GM10266 (cell line): Measurements from ENCODE around the gene PRDX3.

ENCODE experiments used
- DNase-seq: peaks from one replicate; pipeline ENCODE4 v3.0.0; 2012; ENCODE audit errors: extremely low spot score
- TF ChIP-seq, protein P1 (sequence below): IDR thresholded peaks from 2 replicates; pipeline ENCODE4 v1.5.1; 2012; ENCODE audit warnings: mild to moderate bottlenecking, low read depth; ENCODE audit not compliant: control insufficient read depth, insufficient read depth; ENCODE audit errors: missing control alignments

The PRDX3 gene

DNA sequence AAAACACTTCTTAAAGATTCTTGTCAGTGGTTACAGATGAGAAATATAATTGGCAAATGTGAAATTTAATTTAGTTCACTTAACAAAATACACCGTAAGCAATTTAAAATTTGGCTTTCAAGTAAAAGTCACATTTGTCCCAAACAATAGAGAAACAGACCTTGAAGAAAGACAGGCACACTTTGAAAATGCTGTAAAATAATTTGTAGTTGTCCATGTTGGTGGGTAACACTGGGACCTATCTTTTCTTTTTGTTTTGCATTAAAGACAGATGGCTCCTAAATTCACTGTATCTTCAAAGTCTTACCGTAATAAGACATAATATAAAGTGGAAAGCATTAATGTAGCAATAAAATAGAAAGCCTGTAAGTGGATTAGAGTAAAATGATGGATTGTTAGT lies 32.0 kb upstream of the PRDX3 start:
- TF ChIP-seq, protein P1, sequence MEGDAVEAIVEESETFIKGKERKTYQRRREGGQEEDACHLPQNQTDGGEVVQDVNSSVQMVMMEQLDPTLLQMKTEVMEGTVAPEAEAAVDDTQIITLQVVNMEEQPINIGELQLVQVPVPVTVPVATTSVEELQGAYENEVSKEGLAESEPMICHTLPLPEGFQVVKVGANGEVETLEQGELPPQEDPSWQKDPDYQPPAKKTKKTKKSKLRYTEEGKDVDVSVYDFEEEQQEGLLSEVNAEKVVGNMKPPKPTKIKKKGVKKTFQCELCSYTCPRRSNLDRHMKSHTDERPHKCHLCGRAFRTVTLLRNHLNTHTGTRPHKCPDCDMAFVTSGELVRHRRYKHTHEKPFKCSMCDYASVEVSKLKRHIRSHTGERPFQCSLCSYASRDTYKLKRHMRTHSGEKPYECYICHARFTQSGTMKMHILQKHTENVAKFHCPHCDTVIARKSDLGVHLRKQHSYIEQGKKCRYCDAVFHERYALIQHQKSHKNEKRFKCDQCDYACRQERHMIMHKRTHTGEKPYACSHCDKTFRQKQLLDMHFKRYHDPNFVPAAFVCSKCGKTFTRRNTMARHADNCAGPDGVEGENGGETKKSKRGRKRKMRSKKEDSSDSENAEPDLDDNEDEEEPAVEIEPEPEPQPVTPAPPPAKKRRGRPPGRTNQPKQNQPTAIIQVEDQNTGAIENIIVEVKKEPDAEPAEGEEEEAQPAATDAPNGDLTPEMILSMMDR: no peak
- no peak for DNase-seq

DNA sequence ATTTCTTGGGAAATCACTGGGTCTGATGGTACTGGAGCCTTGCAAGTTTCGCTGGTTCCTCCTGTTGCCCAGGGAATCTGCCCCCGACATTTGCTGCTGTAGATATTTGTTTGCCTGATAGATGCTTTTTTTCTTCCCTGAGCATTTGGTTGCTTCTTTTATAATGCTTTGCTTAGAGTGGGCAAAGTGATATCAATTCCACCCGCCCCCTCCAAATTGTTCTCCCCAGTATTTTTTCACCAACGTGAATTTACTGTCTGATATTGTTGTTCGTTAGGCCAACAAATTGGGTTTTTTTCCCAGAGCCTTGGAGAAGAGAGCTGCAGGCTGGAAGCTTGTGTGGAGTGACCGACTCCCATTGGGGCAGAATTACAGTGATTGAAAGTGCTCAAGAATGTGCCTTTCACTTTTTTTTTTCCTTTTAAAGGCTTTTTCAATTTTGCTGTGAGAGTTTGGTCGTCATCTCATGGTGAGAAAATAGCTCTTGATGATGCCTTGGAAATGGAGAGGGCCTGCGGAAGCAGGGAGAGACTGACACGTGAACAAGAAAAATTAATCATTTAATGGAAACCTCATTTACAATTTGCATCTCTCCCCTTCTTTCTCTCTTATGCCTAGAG lies 31.2 kb upstream of the PRDX3 start:
- no peak for DNase-seq
- TF ChIP-seq, protein P1: no peak

DNA sequence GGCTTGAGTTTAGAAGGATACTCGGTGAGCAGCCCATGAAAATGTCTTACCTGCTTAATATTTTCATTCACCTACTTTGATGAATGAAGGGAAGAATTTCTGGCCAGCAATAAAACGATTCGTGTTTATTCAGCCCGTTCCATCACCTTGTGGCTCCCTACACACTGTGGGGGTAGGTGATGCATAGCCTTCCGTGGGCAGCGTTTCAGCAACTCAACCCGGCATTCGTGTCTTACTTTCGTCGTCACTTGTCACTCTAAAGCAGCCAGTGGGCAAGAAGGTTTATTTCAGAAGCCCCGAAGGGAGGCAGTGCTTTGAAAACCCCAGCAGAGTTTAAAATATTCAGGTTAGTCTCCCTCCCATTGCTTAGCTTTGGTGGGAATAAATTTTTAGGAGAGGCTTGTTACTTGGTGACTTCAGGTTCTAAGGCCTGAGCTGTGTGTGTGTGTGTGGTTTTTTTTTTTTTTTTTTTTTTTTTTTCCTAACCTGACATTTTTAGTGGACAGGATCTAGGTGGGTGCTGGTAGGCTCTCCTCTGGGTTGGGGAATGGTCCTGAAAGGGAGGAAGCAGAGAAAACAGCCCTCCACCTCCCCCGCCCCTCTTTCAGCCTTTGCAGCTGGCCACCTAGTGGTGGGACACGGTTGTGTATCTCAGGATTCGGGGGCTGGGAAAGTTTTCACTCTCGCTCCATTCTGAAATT lies 30.6 kb upstream of the PRDX3 start:
- TF ChIP-seq, protein P1: peak; percentile 83
- DNase-seq: peak; percentile 60

DNA sequence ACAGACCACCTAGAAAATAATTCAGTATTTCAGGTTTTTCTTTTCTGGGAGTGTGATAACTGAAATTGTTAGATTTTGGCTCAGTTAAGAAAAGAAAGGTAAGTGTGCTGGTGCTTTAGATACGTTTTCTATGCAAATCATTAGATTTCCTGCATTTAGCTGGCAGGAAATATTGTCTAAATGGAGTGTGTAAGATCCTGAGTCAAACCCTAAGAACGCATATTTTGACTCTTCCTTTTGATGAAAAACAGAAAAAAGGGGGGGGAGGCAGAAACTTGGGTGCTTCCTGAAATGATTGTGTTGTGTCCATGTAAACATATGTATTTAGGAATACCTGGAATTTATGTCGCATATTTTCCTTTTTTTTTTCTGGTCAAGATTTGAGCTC lies 29.9 kb upstream of the PRDX3 start:
- DNase-seq: no peak
- TF ChIP-seq, protein P1: no peak

DNA sequence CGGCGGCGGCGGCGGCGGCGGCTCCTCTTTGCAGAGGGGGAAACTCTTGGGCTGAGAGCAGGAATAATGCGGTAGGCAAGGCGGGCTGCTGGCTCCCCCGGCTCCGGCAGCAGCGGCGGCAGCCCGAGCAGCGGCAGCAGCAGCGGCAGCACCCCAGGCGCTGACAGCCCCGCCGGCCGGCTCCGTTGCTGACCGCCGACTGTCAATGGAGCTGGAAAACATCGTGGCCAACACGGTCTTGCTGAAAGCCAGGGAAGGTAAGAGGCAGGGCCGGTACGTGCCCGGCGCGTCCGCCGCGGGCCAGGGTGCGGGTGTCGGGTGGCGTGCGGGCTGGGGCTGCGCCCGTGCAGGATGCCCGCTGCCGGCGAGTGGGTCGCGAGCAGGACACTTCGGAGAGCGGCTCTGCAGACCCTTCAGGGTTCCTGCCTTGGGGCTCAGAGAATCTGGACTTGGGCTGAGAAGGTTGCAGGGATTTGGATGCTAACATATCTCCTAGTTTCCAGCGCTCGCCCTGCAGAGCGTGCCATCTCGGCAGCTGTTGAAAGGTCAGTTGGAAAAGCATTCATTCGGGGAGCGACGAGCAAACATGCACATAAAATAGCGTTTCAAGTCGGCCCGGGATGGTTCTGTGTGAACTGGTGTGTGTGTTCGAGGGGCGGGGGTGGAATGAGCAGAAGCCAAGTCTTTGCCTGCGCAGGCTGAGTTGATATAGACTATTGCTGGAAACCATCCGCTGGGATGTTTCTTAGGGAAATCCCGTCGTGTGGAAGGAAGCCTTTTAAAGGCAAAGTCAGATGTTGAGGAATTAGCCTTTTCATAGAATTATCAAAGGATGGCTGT lies 29.3 kb upstream of the PRDX3 start:
- DNase-seq: no peak
- TF ChIP-seq, protein P1: no peak

DNA sequence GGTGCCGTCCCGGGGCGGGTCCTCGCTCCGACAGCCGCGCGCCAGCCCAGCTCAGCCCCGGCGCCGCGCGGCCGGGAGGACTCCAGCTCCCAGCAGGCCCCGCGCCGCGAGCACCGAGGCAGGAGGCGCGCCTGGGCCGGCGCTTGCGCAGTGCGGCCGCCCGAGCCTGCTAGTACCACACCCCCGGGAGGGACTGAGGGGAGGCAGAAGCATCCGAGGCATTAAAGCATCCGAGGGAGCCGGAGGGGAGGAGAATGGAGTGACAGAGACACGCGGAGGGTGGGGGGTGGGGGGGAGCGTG lies 28.7 kb upstream of the PRDX3 start, which contains the start of gene GRK5:
Gene GRK5, plus strand, starts transcription at position 206 of the 301 bp plus-strand sequence. CDS start 347 bp downstream, outside the sequence.
- peak; percentile 99 for DNase-seq
- TF ChIP-seq, protein P1: no peak
